ENCODE measurements around the gene CLEC16A.

Gene CLEC16A

DNA sequence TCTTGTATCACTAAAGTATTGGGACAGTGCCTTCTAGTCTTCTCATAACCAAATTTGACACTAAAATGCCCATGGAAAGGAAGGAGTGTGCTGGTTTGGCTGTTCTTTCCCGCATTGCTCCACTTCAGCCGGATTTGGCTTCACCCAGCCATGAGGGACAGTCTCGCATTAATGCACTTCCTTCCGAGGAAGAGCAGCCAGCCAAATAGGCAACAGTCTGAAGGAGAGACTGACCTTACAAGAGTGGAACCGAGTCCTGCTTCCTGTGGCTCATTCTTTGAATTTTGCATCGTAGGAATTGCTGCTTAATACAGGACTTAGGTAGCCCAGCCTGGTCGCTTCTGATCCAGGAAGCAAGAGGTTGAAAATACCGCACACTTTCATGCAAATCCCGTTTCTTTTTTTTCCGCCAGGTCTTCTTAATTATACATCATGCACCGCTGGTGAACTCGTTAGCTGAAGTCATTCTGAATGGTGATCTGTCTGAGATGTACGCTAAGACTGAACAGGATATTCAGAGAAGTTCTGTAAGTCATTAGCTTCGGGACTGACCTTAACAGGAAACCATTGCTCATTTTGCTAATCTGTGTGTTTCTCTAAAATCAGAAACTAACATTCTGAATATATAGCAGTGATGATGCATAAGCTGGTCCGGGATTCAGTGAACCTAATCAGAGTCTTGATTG is 38.2 kb downstream of the CLEC16A start:
- no peak for DNase-seq
- Histone ChIP-seq H3K79me2 (ENCODE audit: control insufficient read depth, insufficient read depth, low read length) (no peaks in the 10 kb centered on the region), H3K36me3 (ENCODE audit: control insufficient read depth, insufficient read depth, low read length) (no peaks in the 10 kb centered on the region), H3K18ac (ENCODE audit: low read length) (no peak overlapping the region), H2AK5ac (ENCODE audit: low read length) (no peak overlapping the region), H2BK120ac (ENCODE audit: low read depth, low read length) (no peak overlapping the region), H3K4me3 (ENCODE audit: low read length) (no peak overlapping the region), H3K23ac (ENCODE audit: low read length) (no peak overlapping the region), H3K4me2 (ENCODE audit: low read length) (no peak overlapping the region), H4K5ac (ENCODE audit: low read length) (no peak overlapping the region), H2BK5ac (ENCODE audit: low read length) (no peak overlapping the region), H4K8ac (ENCODE audit: low read depth, low read length) (no peak overlapping the region), H3K27ac (ENCODE audit: low read depth, low read length) (no peak overlapping the region), H2BK15ac (replicated peaks; ENCODE audit: low read depth) (no peak overlapping the region), H3K4ac (ENCODE audit: low read depth, low read length) (no peak overlapping the region), H3K27me3 (ENCODE audit: insufficient read depth, low read length, poor library complexity) (no peaks in the 10 kb centered on the region), H3K4me1 (ENCODE audit: control insufficient read depth, low read depth, low read length) (no peaks in the 10 kb centered on the region), H3K9ac (ENCODE audit: low read length) (no peak overlapping the region), H3K79me1 (ENCODE audit: low read length) (no peaks in the 10 kb centered on the region), H3K56ac (ENCODE audit: low read length) (no peak overlapping the region)
- no CpG with 5 or more reads among the region's 15 CpGs for WGBS (ENCODE audit: extremely low coverage, insufficient coverage, low lambda C conversion rate)

DNA sequence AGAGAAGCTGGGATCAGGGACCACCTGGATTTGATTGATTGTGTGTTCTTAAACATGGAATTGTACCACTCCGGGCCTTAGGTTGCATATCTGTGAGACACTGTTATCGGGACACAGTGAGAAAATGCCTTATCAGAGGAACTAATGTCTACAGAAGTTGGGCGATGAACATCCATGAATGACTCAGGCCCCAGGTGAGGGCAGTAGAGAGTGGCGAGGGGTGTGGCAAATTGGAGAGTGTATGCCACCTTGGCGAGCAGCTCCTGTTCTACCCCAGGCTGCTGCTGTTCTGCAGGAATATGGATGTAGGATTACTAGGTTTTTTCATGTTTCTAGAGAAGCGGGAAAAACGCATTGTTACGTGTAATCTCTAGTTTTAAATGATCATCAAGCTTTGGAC is 38.8 kb downstream of the CLEC16A start:
- Histone ChIP-seq H3K23ac (ENCODE audit: low read length) (no peak overlapping the region), H3K4me3 (ENCODE audit: low read length) (no peak overlapping the region), H3K4me1 (ENCODE audit: control insufficient read depth, low read depth, low read length) (no peaks in the 10 kb centered on the region), H2BK120ac (ENCODE audit: low read depth, low read length) (no peak overlapping the region), H2AK5ac (ENCODE audit: low read length) (no peak overlapping the region), H3K56ac (ENCODE audit: low read length) (no peak overlapping the region), H3K27ac (ENCODE audit: low read depth, low read length) (no peak overlapping the region), H3K9ac (ENCODE audit: low read length) (no peak overlapping the region), H3K4ac (ENCODE audit: low read depth, low read length) (no peak overlapping the region), H3K27me3 (ENCODE audit: insufficient read depth, low read length, poor library complexity) (no peaks in the 10 kb centered on the region), H2BK5ac (ENCODE audit: low read length) (no peak overlapping the region), H4K8ac (ENCODE audit: low read depth, low read length) (no peak overlapping the region), H3K79me2 (ENCODE audit: control insufficient read depth, insufficient read depth, low read length) (no peaks in the 10 kb centered on the region), H3K79me1 (ENCODE audit: low read length) (no peaks in the 10 kb centered on the region), H3K18ac (ENCODE audit: low read length) (no peak overlapping the region), H3K36me3 (ENCODE audit: control insufficient read depth, insufficient read depth, low read length) (no peaks in the 10 kb centered on the region), H3K4me2 (ENCODE audit: low read length) (no peak overlapping the region), H4K5ac (ENCODE audit: low read length) (no peak overlapping the region), H2BK15ac (replicated peaks; ENCODE audit: low read depth) (no peak overlapping the region)
- WGBS (ENCODE audit: extremely low coverage, insufficient coverage, low lambda C conversion rate) = no CpG with 5 or more reads among the region's 8 CpGs
- no peak for DNase-seq

DNA sequence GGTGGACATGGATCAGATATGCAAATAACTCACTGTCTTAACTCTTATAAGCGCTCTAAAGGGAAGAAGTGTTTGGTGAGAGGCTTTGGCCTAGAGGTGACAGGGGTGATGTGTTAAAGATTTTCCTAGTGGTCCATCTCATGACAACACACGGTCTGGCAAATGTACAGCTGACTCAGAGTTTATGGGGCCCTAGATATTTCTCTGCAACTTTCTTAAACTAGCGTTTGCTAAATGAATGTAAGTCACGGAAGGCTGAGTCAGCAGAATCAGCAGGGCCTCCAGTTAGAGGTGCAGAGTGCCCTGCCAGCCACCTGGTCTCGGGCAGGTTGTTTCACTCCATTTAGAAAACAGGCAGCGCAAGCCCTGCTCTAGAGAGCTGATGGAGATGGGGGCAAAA is 40.1 kb downstream of the CLEC16A start:
- no peaks in the 10 kb centered on the region for H3K36me3 ChIP-seq (ENCODE audit: control insufficient read depth, insufficient read depth, low read length)
- H3K56ac ChIP-seq (ENCODE audit: low read length) = no peak overlapping the region
- no peak for DNase-seq
- no peak overlapping the region for H2AK5ac ChIP-seq (ENCODE audit: low read length)
- H2BK120ac ChIP-seq (ENCODE audit: low read depth, low read length) = no peak overlapping the region
- H3K9ac ChIP-seq (ENCODE audit: low read length) = no peak overlapping the region
- no peak overlapping the region for H3K27ac ChIP-seq (ENCODE audit: low read depth, low read length)
- no peaks in the 10 kb centered on the region for H3K79me1 ChIP-seq (ENCODE audit: low read length)
- H4K8ac ChIP-seq (ENCODE audit: low read depth, low read length) = no peak overlapping the region
- H3K27me3 ChIP-seq (ENCODE audit: insufficient read depth, low read length, poor library complexity) = no peaks in the 10 kb centered on the region
- no peak overlapping the region for H4K5ac ChIP-seq (ENCODE audit: low read length)
- H3K4me2 ChIP-seq (ENCODE audit: low read length) = no peak overlapping the region
- no peak overlapping the region for H3K18ac ChIP-seq (ENCODE audit: low read length)
- H3K4me3 ChIP-seq (ENCODE audit: low read length) = no peak overlapping the region
- H2BK5ac ChIP-seq (ENCODE audit: low read length) = no peak overlapping the region
- no peaks in the 10 kb centered on the region for H3K4me1 ChIP-seq (ENCODE audit: control insufficient read depth, low read depth, low read length)
- no CpG with 5 or more reads among the region's 6 CpGs for WGBS (ENCODE audit: extremely low coverage, insufficient coverage, low lambda C conversion rate)
- no peak overlapping the region for H2BK15ac ChIP-seq (replicated peaks; ENCODE audit: low read depth)
- H3K79me2 ChIP-seq (ENCODE audit: control insufficient read depth, insufficient read depth, low read length) = no peaks in the 10 kb centered on the region
- H3K4ac ChIP-seq (ENCODE audit: low read depth, low read length) = no peak overlapping the region
- H3K23ac ChIP-seq (ENCODE audit: low read length) = no peak overlapping the region

DNA sequence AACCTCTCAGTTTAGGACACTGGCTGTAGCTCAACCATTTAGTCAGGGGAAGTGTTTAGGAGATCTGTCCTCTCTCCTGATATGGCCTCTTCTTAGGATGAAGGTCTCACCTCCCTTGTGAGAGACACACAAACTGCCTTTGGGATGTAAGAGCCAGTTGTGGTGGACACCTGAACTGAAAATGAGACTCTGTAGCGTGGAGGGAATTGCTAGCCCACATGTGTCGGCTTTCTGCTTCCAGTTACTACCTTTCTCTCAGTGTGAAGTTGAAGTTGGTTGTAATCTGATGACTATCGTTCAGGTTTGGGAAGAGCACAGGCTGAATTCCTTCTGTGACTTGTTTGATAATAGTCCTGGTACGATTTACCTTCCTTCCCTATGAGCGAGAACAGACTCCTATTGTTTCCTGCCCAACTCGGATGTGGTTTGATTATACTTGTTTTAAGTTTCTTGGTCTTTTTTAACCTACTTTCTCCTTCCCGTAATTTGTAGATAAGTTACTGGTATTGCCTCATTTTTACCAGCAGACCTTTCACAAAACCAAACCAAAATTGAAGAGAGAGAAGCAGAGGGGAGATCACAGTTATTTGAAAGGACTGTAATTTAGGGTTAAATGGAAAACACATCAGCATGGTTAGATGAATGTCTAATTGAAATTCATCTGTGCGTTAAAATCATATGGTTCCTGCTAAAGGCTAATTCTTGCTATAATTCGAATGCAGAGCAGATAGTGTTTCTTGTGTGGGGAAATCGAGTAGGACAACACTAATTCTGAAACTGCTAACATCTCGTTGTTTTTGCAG is 43.2 kb downstream of the CLEC16A start:
- no peaks in the 10 kb centered on the region for H3K27me3 ChIP-seq (ENCODE audit: insufficient read depth, low read length, poor library complexity)
- DNase-seq = no peak
- H3K4me1 ChIP-seq (ENCODE audit: control insufficient read depth, low read depth, low read length) = peaks cover 7% of the 10 kb centered on the region
- no peak overlapping the region for H3K4me3 ChIP-seq (ENCODE audit: low read length)
- H3K36me3 ChIP-seq (ENCODE audit: control insufficient read depth, insufficient read depth, low read length) = no peaks in the 10 kb centered on the region
- H3K79me1 ChIP-seq (ENCODE audit: low read length) = no peaks in the 10 kb centered on the region
- H4K8ac ChIP-seq (ENCODE audit: low read depth, low read length) = no peak overlapping the region
- H2BK120ac ChIP-seq (ENCODE audit: low read depth, low read length) = no peak overlapping the region
- H4K5ac ChIP-seq (ENCODE audit: low read length) = no peak overlapping the region
- no peak overlapping the region for H3K23ac ChIP-seq (ENCODE audit: low read length)
- H3K4ac ChIP-seq (ENCODE audit: low read depth, low read length) = no peak overlapping the region
- H2BK15ac ChIP-seq (replicated peaks; ENCODE audit: low read depth) = no peak overlapping the region
- H3K56ac ChIP-seq (ENCODE audit: low read length) = no peak overlapping the region
- H3K27ac ChIP-seq (ENCODE audit: low read depth, low read length) = no peak overlapping the region
- H2AK5ac ChIP-seq (ENCODE audit: low read length) = no peak overlapping the region
- WGBS (ENCODE audit: extremely low coverage, insufficient coverage, low lambda C conversion rate) = no CpG with 5 or more reads among the region's 11 CpGs
- no peak overlapping the region for H3K9ac ChIP-seq (ENCODE audit: low read length)
- H3K79me2 ChIP-seq (ENCODE audit: control insufficient read depth, insufficient read depth, low read length) = no peaks in the 10 kb centered on the region
- no peak overlapping the region for H2BK5ac ChIP-seq (ENCODE audit: low read length)
- no peak overlapping the region for H3K18ac ChIP-seq (ENCODE audit: low read length)
- no peak overlapping the region for H3K4me2 ChIP-seq (ENCODE audit: low read length)

DNA sequence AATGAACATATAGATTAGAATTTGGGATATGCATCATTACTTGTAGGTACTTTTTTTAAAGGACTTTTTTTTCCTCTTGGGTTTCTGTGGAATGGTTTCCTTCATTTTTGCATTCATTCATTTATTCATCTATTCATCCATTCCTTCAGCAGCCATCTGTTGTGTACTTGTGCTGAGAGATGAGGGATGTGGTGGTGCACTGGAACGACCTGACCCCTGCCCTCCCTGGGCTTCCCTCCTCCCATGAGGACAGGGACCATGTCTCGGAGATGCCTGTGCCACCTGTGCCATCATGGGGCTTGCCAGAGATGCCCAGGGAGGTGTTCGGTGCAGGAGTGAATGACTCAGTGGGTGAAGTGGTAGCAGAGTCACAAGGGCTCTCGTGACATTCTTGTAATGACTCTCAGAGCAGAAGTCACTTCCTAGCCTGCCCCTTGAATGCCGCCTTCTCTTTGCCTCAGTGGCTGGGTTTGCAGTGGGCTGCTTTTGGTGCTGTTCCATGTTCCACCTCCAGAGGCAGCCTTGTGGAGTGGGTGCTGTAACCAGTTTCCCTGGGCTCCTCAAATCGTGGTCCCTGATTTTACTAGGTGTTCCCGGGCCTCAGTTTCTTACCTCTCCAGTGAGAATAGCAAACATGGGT is 43.9 kb downstream of the CLEC16A start:
- H3K4me1 ChIP-seq (ENCODE audit: control insufficient read depth, low read depth, low read length) = peaks cover 9% of the 10 kb centered on the region
- no peak overlapping the region for H2BK5ac ChIP-seq (ENCODE audit: low read length)
- H3K36me3 ChIP-seq (ENCODE audit: control insufficient read depth, insufficient read depth, low read length) = no peaks in the 10 kb centered on the region
- no peak overlapping the region for H4K5ac ChIP-seq (ENCODE audit: low read length)
- no peak overlapping the region for H3K27ac ChIP-seq (ENCODE audit: low read depth, low read length)
- H3K4me2 ChIP-seq (ENCODE audit: low read length) = no peak overlapping the region
- H2BK120ac ChIP-seq (ENCODE audit: low read depth, low read length) = no peak overlapping the region
- H3K18ac ChIP-seq (ENCODE audit: low read length) = no peak overlapping the region
- no peak overlapping the region for H2BK15ac ChIP-seq (replicated peaks; ENCODE audit: low read depth)
- no peak overlapping the region for H3K4ac ChIP-seq (ENCODE audit: low read depth, low read length)
- H4K8ac ChIP-seq (ENCODE audit: low read depth, low read length) = no peak overlapping the region
- H3K79me2 ChIP-seq (ENCODE audit: control insufficient read depth, insufficient read depth, low read length) = no peaks in the 10 kb centered on the region
- H3K23ac ChIP-seq (ENCODE audit: low read length) = no peak overlapping the region
- no peak overlapping the region for H3K9ac ChIP-seq (ENCODE audit: low read length)
- H3K27me3 ChIP-seq (ENCODE audit: insufficient read depth, low read length, poor library complexity) = no peaks in the 10 kb centered on the region
- no peak overlapping the region for H2AK5ac ChIP-seq (ENCODE audit: low read length)
- WGBS (ENCODE audit: extremely low coverage, insufficient coverage, low lambda C conversion rate) = no CpG with 5 or more reads among the region's 7 CpGs
- no peak overlapping the region for H3K4me3 ChIP-seq (ENCODE audit: low read length)
- no peaks in the 10 kb centered on the region for H3K79me1 ChIP-seq (ENCODE audit: low read length)
- peak; percentile 21 for DNase-seq
- H3K56ac ChIP-seq (ENCODE audit: low read length) = no peak overlapping the region
